Neural cell (in vitro differentiated cells): ENCODE measurements around the gene CBL. TPM values are rescaled to one million over a fixed set of nuclear protein-coding genes. Genes with fewer than 3 reads are reported as not detected.

Experiments
- H2AFZ ChIP-seq: fragments of 200-600, 300-800 bp; sonication (generic), shearing (Covaris generic); 2 replicates; pipeline ENCODE4 v1.6.0; 2014; ENCODE audit warnings: low read depth, mild to moderate bottlenecking, antibody characterized with exemption, low read length, moderate library complexity
- H3F3A ChIP-seq: fragments of 200-600 bp; shearing (Covaris generic); 2 replicates; pipeline ENCODE4 v1.6.1; 2016; ENCODE audit warnings: mild to moderate bottlenecking, moderate library complexity, mixed read lengths, antibody characterized with exemption, low read length; ENCODE audit not compliant: insufficient read depth, poor library complexity, severe bottlenecking
- H3K27ac ChIP-seq: fragments of 200-600, 300-800 bp; sonication (generic), shearing (Covaris generic); 2 replicates; pipeline ENCODE4 v1.5.1; 2014; ENCODE audit warnings: mild to moderate bottlenecking, low read length, moderate library complexity
- H3K27me3 ChIP-seq: fragments of 300-800, 200-600 bp; sonication (generic), shearing (Covaris generic); 2 replicates; pipeline ENCODE4 v1.6.0; 2014; ENCODE audit warnings: mild to moderate bottlenecking, low read depth, low read length, moderate library complexity; ENCODE audit not compliant: insufficient read depth
- H3K36me3 ChIP-seq: fragments of 300-800, 200-600 bp; sonication (generic), shearing (Covaris generic); 2 replicates; pipeline ENCODE4 v1.5.1; 2014; ENCODE audit warnings: mild to moderate bottlenecking, antibody characterized with exemption, low read length, moderate library complexity; ENCODE audit not compliant: insufficient read depth
- H3K4me2 ChIP-seq: fragments of 300-800, 200-600 bp; sonication (generic), shearing (Covaris generic); 2 replicates; pipeline ENCODE4 v1.6.0; 2014; ENCODE audit warnings: mild to moderate bottlenecking, low read length
- H3K4me3 ChIP-seq: fragments of 300-800, 200-600 bp; sonication (generic), shearing (Covaris generic); 2 replicates; pipeline ENCODE4 v1.5.1; 2014; ENCODE audit warnings: mild to moderate bottlenecking, low read length, moderate library complexity
- H3K79me2 ChIP-seq: fragments of 200-600 bp; shearing (Covaris generic); replicated peaks from 2 replicates; pipeline ENCODE4 v1.6.0; 2014; ENCODE audit warnings: mild to moderate bottlenecking, low read length, moderate library complexity; ENCODE audit not compliant: insufficient read depth
- H3K9ac ChIP-seq: fragments of 300-800, 200-600 bp; sonication (generic), shearing (Covaris generic); 2 replicates; pipeline ENCODE4 v1.6.1; 2016; ENCODE audit warnings: mild to moderate bottlenecking, low read length, mixed read lengths
- H3K9me2 ChIP-seq: fragments of 200-600 bp; shearing (Covaris generic); 2 replicates; pipeline ENCODE4 v1.6.1; 2016; ENCODE audit warnings: mild to moderate bottlenecking, low read length, mixed read lengths; ENCODE audit not compliant: insufficient read depth
- H3K9me3 ChIP-seq: fragments of 200-600, 300-800 bp; sonication (generic), shearing (Covaris generic); 2 replicates; pipeline ENCODE4 v1.6.1; 2016; ENCODE audit warnings: mild to moderate bottlenecking, mixed run types, low read length, moderate library complexity, mixed read lengths
- H4K20me1 ChIP-seq: fragments of 200-600 bp; shearing (Covaris generic); 2 replicates; pipeline ENCODE4 v1.6.1; 2016; ENCODE audit warnings: mild to moderate bottlenecking, mixed run types; ENCODE audit not compliant: insufficient read depth
- CTCF ChIP-seq: fragments of 450-650 bp; IDR thresholded peaks from 2 replicates; pipeline ENCODE4 v1.5.1; 2014; ENCODE audit warnings: antibody characterized with exemption, mild to moderate bottlenecking, moderate library complexity; ENCODE audit not compliant: poor library complexity, severe bottlenecking
- EP300 ChIP-seq: fragments of 450-650 bp; conservative IDR thresholded peaks from 2 replicates; pipeline ENCODE4 v1.6.1; 2014; ENCODE audit warnings: antibody characterized with exemption, mild to moderate bottlenecking, moderate library complexity; ENCODE audit not compliant: poor library complexity, severe bottlenecking
- MXI1 ChIP-seq: fragments of 450-650 bp; conservative IDR thresholded peaks from 2 replicates; pipeline ENCODE4 v1.6.1; 2014; ENCODE audit warnings: antibody characterized with exemption, mild to moderate bottlenecking; ENCODE audit not compliant: poor library complexity, severe bottlenecking
- POLR2AphosphoS5 ChIP-seq: IDR thresholded peaks from 2 replicates; pipeline ENCODE4 v1.6.1; 2012
- RAD21 ChIP-seq: fragments of 450-650 bp; conservative IDR thresholded peaks from 2 replicates; pipeline ENCODE4 v1.6.1; 2014; ENCODE audit warnings: antibody characterized with exemption, mild to moderate bottlenecking, moderate library complexity
- REST ChIP-seq: IDR thresholded peaks from 2 replicates; pipeline ENCODE4 v1.6.1; 2012; ENCODE audit warnings: borderline replicate concordance
- SMC3 ChIP-seq: fragments of 450-650 bp; conservative IDR thresholded peaks from 2 replicates; pipeline ENCODE4 v1.6.1; 2014; ENCODE audit warnings: antibody characterized with exemption, mild to moderate bottlenecking, moderate library complexity; ENCODE audit not compliant: poor library complexity
- TAF1 ChIP-seq: IDR thresholded peaks from 2 replicates; pipeline ENCODE4 v1.6.1; 2012; ENCODE audit warnings: low read depth
- polyA plus RNA-seq: library from polyadenylated mRNA; depleted of rRNA; stranded (reverse); fragments of >200 nt; gene quantifications from 2 replicates; pipeline ENCODE4 v1.2.3, GENCODE V29; 2014

CBL gene
- polyA plus RNA-seq, 1 donor from 2014 or later, result 10.5 TPM

- no peak for TF ChIP-seq RAD21
- Histone ChIP-seq H4K20me1 (no peaks in the 10 kb centered on the region), H3K27ac (no peak overlapping the region), H3K27me3 (no peaks in the 10 kb centered on the region), H3F3A (no peaks in the 10 kb centered on the region), H3K36me3 (no peaks in the 10 kb centered on the region), H3K4me3 (no peak overlapping the region), H3K9me3 (no peaks in the 10 kb centered on the region), H3K9ac (no peak overlapping the region), H2AFZ (no peak overlapping the region), H3K4me2 (no peak overlapping the region), H3K9me2 (no peaks in the 10 kb centered on the region), H3K79me2 (peaks cover 6% of the 10 kb centered on the region)
Measured at GRCh38 chr11:119330237-119330636, 124.1 kb downstream of the CBL start.

- Histone ChIP-seq H3K27ac (no peak overlapping the region), H3K4me3 (no peak overlapping the region), H3K9me3 (no peaks in the 10 kb centered on the region), H3K4me2 (no peak overlapping the region), H3K27me3 (no peaks in the 10 kb centered on the region), H3K9ac (no peak overlapping the region), H3K9me2 (no peaks in the 10 kb centered on the region), H2AFZ (no peak overlapping the region), H3F3A (no peaks in the 10 kb centered on the region), H4K20me1 (no peaks in the 10 kb centered on the region), H3K36me3 (no peaks in the 10 kb centered on the region), H3K79me2 (peaks cover 6% of the 10 kb centered on the region)
- TF ChIP-seq CTCF, result no peak
- no peak for TF ChIP-seq SMC3
- no peak for TF ChIP-seq REST
- no peak for TF ChIP-seq MXI1
- no peak for TF ChIP-seq TAF1
- no peak for TF ChIP-seq POLR2AphosphoS5
- TF ChIP-seq EP300, result no peak
- TF ChIP-seq RAD21, result no peak
Measured at GRCh38 chr11:119332111-119332765, 126.1 kb downstream of the CBL start.
